HG03045 (cell line): ENCODE results near the gene FAM171A1.
"Not testable (repeated sequence)": the region's sequence is repeated elsewhere in the genome, so short reads cannot be mapped to it uniquely, and the experiment has no call there.

ENCODE experiments used
- ATAC-seq: cut with Tn5 transposase; IDR thresholded peaks from one replicate; pipeline ENCODE4 v1.9.1; 2021; ENCODE audit warnings: mild to moderate bottlenecking, moderate library complexity; ENCODE audit not compliant: unreplicated experiment

FAM171A1 gene

DNA sequence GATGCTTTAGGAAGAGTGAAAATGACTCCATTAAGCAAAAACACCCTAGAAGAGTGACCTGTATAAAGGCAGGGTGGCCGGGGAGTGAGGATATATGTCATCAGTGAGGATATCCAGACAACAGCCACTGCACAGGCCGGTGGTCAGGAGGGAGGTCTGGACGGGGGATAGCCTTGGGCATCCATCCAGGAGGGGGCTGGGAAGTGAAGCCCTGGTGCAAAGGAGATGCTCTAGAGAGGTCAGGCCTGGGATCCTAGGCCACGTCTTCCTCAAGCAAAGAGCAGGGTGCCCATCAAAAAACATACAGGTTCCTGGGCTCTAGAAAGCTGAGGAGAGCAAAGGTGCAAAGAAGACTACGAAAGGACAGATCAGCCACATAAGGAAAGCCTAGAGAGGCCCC is 25.6 kb downstream of the FAM171A1 start:
- ATAC-seq, result no peak

DNA sequence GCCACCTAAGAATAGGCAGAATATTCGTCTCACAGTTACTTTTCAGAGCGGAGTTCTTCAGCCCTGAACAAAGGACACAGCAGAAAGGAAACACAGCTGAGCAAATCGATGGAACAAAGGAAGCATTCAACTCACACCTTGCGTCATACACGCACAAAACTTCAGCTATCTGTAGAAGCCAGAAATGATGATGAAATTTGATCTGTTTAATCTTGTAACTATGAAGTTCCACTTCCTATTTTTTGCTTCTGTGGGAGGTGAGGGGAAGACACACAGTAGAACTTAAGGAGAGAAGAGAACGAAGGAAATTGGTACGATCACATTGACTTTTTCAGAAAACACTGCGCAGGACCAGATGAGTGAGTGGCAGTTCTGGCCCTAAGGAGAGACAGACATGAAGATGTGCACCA is 26.2 kb downstream of the FAM171A1 start:
- ATAC-seq, result no peak

- ATAC-seq, result no peak
Observed at GRCh38 chr10:15344256-15344875, 26.7 kb downstream of the FAM171A1 start.

DNA sequence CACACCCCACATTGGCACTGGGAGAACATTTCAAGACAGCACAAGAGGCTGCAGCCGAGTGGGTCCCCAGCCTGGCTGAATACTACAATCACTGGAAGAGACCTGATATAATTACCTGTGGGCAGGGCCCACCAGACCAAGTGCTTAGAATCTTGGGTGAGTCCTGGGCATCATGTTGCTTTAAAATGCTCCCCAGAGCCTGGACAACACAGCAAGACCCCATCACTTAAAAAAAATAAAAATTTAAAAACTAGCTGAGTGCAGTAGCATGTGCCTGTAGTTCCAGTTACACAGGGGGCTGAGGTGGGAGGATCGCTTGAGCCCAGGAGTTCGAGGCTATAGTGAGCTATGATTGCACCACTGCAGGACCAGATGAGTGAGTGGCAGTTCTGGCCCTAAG is 28.1 kb downstream of the FAM171A1 start:
- ATAC-seq, result no peak

- no peak for ATAC-seq
Observed at GRCh38 chr10:15341502-15342128, 29.5 kb downstream of the FAM171A1 start.

DNA sequence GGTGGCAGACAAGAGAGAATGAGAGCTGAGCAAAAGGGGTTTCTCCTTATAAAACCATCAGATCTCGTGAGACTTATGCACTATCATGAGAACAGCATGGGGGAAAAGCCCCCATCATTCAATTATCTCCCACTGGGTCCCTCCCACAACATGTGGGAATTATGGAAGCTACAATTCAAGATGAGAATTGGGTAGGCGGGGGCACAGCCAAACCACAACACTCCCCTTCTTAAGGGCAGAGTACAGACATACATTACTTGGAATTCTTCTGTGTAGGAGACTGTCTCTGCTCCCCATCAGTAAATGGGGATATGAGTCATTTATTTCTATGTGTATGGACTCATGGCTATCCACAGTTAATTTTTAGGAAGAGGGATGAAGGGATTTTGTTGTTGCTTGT is 31.2 kb downstream of the FAM171A1 start:
- no peak for ATAC-seq

- ATAC-seq, result not testable (repeated sequence)
Observed at GRCh38 chr10:15337441-15337923, 33.6 kb downstream of the FAM171A1 start.

GRCh38 chr10:15336211-15336610 is 34.9 kb downstream of the FAM171A1 start:
- no peak for ATAC-seq

GRCh38 chr10:15335508-15335907 is 35.6 kb downstream of the FAM171A1 start:
- no peak for ATAC-seq

DNA sequence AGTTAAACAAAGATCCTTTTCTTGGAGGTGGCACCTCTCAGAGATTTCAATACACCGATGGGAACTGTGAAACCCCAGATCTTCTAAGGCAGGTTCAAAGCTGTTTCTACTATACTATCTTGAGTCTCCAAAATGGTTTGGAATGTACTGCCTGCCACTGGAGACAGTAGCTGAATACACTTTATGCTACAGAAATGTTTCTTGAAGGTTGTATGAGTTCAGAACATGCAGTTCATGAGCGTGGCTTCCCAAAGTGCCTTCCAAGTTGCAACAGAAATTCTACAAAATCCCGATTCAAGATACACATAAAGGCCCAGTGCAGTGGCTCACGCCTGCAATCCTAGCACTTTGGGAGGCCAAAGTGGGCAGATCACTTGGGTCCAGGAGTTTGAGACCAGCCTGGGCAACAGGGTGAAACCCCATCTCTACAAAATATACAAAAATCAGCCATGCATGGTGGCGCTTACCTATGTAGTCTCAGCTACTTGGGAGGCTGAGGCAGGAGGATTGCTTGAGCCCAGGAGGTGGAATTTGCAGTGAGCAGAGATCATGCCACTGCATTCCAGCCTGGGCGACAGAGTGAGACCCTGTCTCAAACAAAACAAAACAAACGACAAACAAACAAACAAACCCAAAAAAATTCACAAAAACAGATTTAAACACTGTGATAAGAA is 36.3 kb downstream of the FAM171A1 start:
- ATAC-seq, result no peak

GRCh38 chr10:15333909-15334649 is 37.0 kb downstream of the FAM171A1 start:
- ATAC-seq, result no peak

DNA sequence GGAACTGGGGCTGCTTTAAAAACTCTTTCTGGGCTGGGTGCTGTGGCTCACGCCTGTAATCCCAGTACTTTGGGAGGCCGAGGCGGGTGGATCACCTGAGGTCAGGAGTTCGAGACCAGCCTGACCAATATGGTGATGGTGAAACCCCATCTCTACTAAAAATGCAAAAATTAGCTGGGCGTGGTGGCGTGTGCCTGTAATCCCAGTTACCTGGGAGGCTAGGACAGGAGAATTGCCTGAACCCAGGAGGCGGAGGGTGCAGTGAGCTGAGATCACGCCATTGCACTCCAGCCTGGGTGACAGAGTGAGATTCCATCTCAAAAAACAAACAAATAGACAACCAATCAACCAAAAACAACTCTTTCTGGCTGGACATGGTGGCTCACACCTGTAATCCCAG is 37.9 kb downstream of the FAM171A1 start:
- ATAC-seq, result not testable (repeated sequence)

GRCh38 chr10:15331461-15331860 is 39.6 kb downstream of the FAM171A1 start:
- ATAC-seq, result no peak

DNA sequence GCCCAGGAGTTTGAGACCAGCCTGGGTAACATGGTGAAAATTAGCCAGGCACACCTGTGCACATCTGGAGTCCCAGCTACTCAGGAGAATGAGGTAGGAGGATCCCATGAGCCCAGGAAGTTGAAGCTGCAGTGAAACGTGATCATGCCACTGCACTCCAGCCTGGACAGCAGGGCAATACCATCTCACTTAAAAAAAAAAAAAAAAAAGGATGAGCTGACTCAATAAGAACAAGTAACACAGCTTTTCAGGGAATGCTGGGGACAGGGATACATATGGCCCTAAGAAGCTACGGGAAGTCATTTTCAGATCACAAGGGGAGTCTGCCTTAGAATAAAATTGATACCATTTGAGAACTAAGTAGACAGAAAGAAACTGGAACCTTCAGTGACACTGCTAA is 41.7 kb downstream of the FAM171A1 start:
- no peak for ATAC-seq

DNA sequence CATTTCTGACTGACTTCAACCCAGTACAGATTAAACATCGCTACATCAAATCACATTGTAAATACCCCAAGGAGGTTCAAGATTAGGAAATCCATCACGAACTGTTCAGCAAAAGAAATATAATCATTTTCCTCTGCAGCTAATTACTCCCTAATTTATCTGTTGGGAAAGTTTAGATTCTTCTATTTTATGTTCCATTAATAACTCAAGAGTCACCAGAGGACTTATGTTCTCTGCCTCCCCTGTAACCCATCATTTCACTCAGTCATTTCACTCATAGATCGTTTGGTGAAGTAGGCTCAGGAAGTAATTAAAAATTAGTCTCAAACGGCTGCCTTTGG is 45.2 kb downstream of the FAM171A1 start:
- ATAC-seq, result no peak

GRCh38 chr10:15325243-15325943 is 45.7 kb downstream of the FAM171A1 start:
- ATAC-seq, result no peak

GRCh38 chr10:15324611-15325010 is 46.5 kb downstream of the FAM171A1 start:
- no peak for ATAC-seq

- ATAC-seq, result no peak
Observed at GRCh38 chr10:15324113-15324512, 47.0 kb downstream of the FAM171A1 start.

DNA sequence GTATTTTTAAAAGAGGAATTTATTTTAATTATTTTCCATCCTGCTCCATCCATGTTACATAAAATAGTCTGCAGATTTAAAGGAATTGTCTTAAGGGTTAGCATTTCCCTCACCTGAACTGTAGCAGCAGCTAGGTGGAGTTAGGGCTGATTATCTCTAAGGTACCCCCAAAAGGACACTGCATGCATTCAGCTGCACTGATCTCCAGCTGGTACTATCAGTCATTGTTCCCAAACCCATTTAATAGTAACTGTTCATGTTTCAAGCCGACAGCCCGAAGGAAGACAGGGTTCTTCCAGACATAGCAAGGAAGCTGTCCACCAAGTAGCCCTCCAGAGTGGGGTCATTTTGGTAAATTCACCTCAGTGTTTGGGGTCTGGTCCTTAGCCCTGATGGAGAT is 48.7 kb downstream of the FAM171A1 start:
- ATAC-seq, result no peak

- ATAC-seq, result no peak
Observed at GRCh38 chr10:15321431-15322341, 49.4 kb downstream of the FAM171A1 start.
